DMS153 (cell line): ENCODE data around the gene MVB12B.

ENCODE experiments used
- DNase-seq: peaks from one replicate; lab custom pipeline; 2025; lab: John Stamatoyannopoulos, UW

Gene MVB12B

DNA sequence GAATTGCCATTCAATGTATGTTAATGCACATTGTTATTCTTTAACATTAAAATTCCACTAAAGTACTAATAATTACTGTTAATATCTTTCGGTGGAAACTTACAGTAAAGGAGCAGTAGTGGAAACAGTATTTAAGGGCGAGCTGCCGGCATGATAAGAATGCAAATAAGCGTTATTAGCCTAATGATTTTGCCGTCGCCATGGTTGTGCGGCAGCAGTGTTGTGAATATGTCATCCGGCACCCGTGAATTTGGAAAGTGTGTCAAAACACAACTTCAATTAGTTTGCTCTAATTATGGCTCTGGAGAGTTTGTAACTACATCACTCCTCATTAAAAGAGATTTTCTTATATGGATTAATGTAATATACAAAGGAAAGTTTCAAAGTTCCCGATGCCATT is 81.4 kb downstream of the MVB12B start:
- no peak for DNase-seq

DNA sequence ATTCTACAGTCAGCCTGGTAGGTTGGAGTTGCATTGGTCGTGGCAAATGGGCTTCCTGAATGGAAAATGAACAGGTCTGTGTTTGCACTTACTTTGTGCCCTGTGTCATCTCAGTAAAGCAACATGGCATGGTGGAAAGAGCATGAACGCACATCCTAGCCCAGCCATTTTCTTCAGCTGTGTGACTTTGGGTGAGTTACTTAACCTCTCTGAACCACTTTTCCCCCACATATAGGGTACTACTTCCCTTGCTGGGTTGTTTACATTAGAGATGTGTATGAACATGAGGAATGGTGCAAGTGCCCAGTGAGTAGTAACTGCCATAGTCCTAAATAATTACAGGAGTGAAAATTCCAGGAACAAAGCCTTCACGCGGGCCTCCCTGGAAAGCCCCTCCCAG is 83.6 kb downstream of the MVB12B start:
- DNase-seq, result no peak

DNA sequence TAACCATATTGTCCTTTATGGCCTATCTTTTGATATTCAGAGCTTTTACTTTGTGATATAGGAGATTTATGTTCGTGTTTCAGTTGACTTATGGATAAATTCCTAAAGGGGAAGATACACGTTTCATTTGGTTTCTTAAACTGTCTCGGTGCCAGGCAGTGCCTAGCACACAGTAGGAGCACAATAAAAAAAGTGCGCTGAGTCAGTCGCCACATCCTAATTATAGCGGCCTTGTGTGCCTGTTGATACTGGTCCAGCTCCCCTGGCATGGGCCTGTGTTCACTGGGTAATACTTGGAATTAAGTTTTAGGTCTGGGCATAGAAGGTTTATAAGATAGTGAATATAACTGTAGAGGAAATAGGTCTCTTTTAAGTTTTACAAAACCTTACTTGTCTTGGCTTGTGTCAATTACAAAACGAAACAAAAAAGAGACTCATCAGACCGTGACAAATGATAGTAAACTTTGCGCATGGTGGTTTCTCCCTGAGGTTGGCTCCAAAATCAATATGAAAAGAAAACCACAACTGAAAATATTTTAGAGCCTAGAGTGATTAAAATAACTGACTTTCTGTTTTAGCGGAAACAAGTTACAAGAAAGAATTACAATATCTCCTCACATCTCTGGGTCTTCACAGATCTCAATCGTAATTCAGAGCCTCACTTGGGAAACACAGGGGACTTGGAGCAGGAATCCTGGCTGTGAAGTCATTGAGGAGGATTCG is 84.8 kb downstream of the MVB12B start:
- DNase-seq, result no peak

DNA sequence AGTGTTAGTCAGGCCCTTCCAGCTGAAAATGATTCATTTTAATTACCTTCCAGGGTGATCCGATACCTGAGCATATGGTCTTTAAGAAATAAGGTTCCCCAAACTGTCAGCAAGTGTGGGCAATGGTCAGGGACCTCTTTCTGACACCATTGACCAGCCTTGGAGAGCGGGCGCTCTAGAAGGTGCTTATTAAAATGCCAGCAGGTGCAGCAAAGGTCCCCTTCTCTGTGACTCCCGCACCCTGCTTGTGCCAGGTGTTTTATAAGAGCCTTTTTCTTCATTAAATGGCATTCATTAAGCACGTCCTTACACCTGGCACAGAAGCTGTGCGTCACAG is 85.3 kb downstream of the MVB12B start:
- peak; percentile 18 for DNase-seq

DNA sequence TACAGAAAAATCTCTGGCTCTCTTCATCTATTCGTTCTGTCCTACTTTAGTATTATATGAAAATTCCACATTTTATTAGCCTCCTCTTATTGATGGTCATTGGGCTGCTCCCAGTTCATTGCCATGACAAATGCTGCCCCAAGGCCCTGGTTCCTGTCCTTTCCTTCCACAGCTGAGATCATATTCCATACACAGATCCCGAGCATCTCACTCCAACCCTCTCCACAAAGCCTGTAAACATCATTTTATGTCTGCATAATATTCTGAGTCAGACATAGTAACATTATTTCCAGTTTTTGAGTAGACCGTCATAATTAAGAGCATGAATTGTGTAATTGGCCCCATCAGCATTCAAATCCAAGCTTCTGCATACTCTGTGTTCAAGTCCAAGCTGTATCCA is 86.3 kb downstream of the MVB12B start:
- DNase-seq, result no peak

DNA sequence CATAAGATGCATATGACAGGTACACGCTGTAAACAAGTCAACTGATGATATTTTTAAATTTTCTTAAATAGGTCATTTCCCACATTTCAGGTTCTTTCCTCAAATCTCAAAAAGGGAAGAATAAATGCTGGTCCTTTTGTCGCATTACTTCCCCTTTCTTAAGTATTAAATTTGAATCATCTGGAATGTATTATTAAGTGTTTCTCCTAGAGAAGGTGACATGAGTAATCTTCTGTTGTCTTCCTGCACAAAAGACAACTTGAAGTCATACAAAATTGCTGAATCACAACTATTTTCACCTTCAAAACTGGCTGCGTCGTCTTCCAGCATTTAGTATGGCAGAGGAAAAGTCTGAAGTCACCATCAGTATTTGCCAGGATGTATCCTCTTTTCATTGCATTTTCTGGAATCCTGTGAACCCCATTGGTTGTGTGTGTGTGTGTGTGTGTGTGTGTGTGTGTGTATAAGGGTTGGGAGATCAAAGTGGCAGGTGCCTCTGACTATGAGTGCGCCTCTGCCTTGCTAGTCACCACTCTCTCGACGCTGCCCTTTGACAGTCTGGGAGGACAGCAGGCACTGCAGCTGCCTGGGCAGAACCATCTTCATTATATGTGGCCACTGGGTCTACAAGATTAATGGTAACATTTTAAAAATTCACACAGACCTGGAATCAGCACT is 86.9 kb downstream of the MVB12B start:
- peak; percentile 29 for DNase-seq

DNA sequence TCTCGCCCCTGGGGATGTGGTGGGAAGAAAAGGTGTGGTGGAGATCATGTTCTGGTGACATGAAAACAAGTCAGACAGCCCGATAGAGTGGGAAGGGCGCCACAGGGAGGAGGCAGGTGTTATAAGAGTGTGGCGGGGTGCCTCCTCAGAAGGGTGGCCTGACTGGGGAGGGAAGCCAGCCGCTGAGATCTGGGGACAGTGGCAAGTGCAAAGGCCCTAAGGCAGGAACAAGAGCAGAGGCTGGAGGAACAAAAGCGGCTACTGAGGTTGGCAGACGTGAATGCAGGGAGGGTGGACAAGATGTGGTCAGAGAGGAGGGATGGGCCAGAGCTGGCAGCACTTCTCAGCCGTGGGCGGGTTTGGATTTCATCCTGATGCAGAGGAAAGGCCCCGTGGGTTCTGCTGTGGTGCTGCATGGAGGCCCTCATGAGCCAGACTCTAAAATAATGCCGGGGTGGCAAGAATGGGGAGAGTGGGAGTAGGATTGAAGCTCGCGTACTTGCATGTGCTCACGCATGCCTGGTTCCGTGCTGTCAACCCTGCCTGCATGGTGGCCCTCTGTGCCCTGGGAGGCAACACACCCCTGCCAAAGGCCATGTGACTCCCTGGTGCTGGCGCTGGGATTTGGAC is 89.2 kb downstream of the MVB12B start:
- no peak for DNase-seq

DNA sequence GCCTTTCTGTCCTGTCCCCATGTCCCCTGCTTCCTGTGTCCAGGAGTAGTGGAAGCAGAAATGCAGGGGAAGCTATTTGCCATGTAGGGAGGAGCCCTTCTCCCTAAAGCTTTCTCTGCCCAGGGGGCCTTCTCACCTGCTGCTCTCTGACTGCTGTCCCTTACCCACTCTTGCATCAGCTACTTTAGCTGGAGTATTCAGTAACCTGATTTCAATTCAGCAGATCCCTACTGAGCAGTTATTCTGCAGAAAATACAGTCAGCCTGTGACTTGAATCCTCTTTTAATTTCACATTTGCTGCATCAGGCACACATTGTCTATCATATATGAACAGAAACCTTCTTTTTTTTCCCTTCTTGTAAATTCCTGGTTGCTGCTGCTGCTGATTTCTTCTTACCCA is 90.4 kb downstream of the MVB12B start:
- DNase-seq, result peak; percentile 65

DNA sequence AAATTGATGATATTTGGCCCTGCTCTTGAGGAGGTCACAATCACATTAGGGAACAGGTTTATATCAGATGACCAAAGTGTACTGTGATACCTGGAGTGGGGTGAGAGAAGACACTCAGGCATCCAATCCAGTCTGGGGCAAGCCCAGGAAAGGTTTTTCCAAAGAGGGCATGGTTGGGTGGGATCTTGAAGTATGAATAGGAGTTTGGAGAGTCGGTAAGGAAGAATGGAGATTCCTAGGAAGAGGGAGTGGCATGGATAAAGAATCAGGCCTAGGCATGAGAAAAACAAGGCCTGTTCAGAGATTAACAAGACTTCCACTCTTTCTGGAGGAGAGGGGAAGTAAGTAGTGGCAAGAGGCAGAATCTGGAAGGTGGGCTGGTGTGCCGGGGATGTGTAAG is 91.1 kb downstream of the MVB12B start:
- no peak for DNase-seq

DNA sequence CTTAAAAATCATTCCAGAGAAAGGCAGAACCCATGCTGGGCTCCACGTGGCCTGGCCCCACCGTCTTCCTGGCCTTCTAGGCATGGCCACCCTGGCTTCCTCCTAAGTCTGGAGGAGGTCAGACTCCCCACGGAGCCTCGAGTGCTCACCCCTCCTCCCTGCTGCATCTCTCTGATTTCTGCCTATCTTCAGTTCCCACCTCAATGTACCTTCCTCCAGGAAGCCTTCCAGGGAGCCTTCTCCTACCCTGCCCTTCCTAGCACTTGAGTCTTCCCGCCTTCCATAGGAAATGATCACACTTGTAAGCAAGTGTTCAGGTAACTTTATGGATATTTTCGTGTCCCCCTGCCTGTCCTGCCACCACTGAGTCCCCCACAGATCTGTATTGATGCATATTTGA is 92.0 kb downstream of the MVB12B start:
- DNase-seq, result no peak

DNA sequence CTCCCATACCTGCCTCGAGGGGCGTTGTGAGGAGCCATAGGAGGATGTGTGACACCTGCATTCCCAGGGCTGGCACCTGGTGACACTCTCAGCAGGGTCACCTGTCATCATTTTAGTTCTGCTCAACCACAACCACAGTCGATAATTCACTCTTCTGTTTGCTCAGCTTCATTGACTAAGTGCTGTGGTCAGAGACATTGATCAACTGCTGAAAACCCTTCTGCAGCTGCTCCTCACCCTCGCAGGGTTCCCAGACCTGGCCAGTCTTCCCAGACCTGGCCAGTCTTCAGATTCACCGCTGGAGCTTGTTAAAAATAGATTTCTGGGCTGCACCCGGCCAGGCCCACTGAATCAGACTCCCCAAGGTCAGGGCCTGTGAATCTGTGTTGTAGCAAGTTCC is 92.8 kb downstream of the MVB12B start:
- DNase-seq, result peak; percentile 94

DNA sequence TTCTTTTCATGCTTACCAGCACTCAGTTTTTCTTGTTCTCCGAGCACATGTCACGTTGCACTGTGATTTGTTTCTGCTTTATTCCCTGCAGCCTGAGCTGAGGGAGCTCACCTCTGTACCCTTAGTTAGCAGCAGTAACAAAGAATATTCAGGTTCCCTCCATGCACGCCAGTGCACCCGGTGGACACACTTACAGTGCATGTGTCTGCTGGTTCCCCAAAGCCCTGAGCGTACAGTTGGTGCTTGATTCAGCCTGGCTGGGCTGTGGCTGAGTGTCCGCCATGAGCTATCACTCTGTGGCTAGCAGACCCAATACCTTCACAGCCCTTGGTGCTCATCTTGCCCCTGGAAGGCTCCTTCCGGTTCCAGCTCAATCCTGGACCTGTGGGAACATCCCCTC is 93.5 kb downstream of the MVB12B start:
- DNase-seq, result no peak

DNA sequence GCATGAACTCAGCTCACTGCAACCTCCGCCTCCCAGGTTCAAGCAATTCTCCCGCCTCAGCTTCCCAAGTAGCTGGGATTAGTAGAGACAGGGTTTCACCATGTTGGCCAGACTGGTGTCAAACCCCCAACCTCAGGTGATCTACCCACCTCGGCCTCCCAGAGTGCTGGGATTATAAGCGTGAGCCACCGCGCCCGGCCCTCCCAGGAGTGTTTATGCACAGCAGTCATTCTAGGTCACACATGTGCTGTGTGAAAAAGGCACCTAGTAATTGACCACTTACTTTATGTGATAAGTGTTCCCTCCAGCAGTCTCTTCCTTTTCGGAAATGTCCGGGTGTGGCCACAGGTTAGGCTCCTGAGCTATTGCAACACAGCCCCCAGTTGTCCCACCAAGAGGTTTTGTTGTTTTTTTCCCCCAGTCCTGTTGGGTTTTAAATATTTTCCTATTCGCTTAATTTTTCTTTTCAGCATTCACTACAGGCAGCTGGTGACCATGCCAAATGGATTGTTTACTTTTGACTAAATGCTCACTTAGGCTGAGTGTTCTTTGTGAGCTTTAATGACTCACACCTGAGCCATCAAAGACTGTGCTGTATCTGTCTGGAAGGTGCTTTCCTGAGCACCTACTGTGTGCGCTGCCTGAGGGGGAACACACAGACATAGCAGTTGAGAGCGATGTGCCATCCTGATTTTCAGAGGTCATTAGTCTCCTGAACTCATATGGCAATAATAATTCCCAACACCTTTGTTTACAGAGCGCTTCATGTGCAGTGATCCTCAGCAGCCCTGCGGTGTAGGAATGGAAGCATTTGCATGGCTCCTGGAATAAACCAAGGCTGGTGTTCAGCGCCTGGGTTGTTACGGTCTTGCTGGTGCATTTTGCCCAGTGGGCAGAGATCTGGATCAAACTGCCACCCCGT is 94.3 kb downstream of the MVB12B start:
- DNase-seq, result peak; percentile 79

DNA sequence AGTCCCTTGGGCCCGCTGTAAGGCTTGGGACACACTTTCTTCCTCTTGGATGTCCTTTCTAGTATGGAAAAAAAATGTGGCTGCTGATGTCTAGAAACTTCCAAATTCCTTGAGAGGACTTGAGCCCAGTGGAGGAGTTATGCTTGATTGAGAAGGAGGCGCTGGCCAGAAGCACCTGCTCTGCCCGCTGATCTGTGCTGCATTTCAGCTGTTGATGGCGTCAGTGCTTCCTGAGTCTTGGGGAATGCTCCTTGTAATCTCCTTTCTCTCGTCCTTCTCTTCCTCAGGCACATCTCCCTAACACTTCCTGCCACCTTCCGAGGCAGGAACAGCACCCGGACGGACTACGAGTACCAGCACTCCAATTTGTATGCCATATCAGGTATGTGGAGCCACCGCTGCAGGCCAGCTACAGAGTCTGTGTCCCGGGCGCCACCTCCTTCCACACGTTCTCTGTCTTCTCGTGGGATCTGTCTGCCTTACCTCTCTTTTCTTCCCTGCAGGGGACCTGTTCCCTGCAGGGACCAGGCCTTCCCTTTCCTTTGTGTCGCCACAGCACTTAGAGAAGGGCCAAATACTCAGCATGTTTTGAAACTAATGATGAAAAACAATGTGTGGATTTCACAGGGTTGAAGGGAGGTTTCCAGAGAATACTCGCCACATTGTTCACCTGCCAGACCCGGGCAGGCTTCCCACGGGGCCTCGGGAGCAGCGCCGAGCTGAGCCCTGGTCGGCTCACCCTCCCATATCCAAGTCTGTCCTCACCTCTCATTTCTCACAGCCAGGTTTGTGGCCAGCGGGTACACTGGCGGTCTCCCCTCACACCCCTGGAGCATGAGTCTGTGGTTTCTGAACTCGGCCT is 95.2 kb downstream of the MVB12B start:
- DNase-seq, result peak; percentile 36

DNA sequence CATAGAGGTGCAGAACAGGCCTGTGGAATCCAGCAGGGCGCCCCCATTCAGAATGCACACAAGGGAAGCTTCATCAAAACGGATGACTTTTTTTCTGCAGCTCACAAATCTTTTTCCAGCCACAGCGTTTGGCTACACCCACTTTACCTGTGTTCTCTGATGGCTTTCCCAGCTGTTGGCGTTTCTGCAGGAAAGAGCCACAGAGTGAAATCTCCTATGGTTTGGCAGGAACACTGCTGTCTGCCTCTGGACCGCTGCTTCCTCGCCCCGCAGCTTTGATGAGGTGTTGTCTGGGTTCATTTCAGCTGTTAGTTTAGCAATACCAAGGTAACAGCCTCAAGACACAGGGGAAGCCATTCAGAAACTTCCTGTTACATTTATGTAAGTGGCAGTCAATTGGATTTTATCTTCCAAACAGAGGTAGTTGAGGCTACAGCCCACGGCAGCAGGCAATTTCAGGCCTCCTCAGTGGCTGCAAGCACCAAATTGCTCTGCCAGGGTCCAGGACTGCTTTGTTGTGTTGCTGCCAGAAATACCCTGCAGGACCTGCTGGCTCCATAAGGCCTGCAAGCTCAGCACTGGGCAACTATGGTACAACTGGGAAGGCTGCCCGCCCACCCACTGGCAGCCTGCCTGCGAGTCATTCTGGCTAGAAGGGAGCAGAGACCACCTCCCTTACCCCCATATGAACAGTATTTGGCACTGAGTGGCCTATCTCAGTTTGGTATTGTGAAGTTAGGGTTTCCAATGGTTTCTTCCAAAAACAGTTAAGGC is 96.7 kb downstream of the MVB12B start:
- DNase-seq, result peak; percentile 27

DNA sequence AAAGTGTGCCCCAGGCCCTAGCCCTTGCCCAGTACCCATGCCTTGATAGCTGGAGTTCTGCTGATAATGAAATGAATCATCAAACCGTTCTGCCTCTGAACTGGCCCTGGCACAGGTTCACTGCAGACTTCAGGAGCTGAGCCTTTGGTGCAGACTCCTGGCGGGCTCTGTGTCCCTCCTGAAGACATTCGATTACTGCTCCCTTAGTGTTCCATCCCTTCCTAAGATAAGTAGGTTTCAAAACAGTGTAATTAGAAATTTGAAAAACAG is 97.2 kb downstream of the MVB12B start:
- no peak for DNase-seq

DNA sequence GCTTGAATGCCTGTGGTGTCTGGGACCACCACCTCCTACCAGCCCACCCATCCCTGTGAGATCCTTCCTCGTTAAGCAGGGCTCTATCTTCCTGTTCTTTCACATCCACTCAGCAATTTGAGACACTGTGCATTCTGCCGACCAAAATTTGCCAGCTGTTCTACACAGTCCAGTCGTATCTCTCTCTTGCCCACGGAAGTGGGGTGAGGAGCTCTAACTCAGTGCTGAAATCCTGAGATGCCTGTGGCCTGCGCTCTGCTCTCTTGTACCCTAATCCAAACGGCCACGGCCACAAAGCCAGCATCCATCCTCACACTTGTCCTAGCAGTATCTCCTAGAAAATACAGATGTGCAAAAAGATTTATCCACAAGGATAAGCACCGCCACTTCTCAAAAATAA is 97.9 kb downstream of the MVB12B start:
- no peak for DNase-seq

DNA sequence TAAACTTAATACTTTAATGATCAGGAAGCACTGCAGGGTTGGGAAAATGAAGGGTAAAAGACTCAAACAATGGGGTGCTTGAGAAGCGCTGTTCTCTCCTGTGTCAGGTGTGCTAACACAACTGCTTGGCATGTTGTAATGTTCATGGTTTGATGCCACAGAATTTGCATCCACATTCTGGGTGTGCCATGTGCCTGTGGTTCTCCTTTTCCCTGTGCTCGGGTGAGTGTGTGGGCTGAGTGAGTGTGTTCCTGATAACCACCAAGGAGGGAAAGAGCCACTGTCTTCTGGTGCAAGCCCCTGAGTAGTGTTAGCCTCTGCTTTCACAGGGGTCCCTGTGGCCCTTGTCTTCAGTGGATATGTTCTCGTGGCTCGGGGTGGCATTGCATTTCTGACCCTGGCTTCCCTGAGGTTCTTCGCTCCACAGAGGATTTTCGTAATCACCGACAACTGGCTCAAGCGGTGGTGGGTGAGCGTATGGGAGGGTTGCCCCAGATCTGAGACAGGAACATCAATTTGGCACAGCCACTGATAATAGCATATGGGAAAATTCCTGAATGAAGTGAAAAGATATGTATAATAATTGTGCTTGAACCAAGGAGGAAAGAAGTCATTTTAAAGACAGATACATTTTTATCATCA is 102.0 kb downstream of the MVB12B start:
- no peak for DNase-seq

DNA sequence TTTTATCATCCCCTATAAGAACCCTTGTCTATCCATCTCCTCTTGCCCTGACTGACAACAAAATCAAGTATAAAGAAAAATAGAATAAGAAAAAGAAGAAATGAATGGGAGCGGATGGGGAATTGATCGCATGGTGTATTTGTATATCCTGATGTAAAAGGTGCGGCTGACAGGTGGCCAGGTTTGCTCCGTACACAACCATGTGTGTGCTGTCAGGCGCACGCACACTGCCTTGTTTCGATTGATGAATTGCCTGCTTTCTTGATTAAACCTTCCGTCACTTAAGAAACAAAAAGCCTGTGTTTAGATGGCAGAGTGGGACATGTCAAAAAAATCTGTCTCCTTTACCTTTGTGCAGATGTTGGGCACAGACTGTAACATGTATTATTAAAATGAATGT is 102.6 kb downstream of the MVB12B start:
- no peak for DNase-seq

DNA sequence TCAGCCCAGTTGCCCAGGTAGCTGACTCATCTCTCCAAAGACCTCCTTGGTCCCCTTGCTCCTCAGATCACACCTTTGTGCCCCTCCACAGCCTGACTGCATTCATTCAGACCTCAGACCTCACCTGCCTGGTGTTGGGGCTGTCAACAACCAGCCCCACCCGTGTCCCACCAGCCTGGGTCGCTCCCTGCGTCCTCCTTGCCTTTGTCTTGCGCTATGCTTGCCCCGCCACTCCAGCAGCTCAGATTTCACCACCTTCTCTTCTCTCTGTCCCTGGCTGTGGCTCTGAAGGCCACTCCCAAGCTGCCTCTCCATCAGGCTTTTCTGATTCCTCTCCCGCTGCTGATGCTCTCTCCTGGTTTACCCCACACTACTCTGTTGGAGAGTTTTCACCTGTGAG is 103.5 kb downstream of the MVB12B start:
- no peak for DNase-seq
